Keratinocyte (primary cell): ENCODE measurements around the gene SHFL.

Experiments used
- EZH2 ChIP-seq: IDR thresholded peaks from one replicate; pipeline ENCODE4 v1.6.1; 2012; ENCODE audit warnings: inconsistent platforms, mild to moderate bottlenecking, low read length, moderate library complexity
- TF ChIP-seq, protein P1 (sequence below), 3 experiments: IDR thresholded peaks in 1 of 3; conservative IDR thresholded peaks in 1 of 3; optimal IDR thresholded peaks in 1 of 3; 2 replicates in 2 of 3; 3 replicates in 1 of 3; pipeline versions ENCODE3 to v1.5.1; 2011; ENCODE audit warnings: low read length in 3 of 3, mild to moderate bottlenecking in 3 of 3, moderate library complexity in 2 of 3, control low read depth in 1 of 3, inconsistent platforms in 1 of 3; ENCODE audit not compliant: insufficient read depth in 2 of 3; ENCODE audit errors: extremely low read depth in 1 of 3

- TF ChIP-seq, protein P1, sequence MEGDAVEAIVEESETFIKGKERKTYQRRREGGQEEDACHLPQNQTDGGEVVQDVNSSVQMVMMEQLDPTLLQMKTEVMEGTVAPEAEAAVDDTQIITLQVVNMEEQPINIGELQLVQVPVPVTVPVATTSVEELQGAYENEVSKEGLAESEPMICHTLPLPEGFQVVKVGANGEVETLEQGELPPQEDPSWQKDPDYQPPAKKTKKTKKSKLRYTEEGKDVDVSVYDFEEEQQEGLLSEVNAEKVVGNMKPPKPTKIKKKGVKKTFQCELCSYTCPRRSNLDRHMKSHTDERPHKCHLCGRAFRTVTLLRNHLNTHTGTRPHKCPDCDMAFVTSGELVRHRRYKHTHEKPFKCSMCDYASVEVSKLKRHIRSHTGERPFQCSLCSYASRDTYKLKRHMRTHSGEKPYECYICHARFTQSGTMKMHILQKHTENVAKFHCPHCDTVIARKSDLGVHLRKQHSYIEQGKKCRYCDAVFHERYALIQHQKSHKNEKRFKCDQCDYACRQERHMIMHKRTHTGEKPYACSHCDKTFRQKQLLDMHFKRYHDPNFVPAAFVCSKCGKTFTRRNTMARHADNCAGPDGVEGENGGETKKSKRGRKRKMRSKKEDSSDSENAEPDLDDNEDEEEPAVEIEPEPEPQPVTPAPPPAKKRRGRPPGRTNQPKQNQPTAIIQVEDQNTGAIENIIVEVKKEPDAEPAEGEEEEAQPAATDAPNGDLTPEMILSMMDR (optimal IDR thresholded peaks at IDR 0.05 in 1 of 3, IDR thresholded peaks at IDR 0.05 in 1 of 3, conservative IDR thresholded peaks at IDR 0.05 in 1 of 3; ENCODE audit: extremely low read depth in 1 of 3, insufficient read depth in 2 of 3, low read length in 3 of 3): no peak
- TF ChIP-seq EZH2: no peak
Observed at GRCh38 chr19:10076535-10076934, 9.6 kb upstream of the SHFL start.
